ENCODE data around the gene TENM4. TPM values are rescaled to one million over a fixed set of nuclear protein-coding genes. Genes with fewer than 3 reads are reported as not detected.

The TENM4 gene
- polyA plus RNA-seq (ENCODE audit: insufficient read length in 10 of 10), result 10 to 100 TPM in 1 of 10 donors, 1 to 10 TPM in 9; 6.1 to 11.6 (median 8.4) TPM
- long read RNA-seq, donor 1, result 0 reads
- long read RNA-seq, donor 2, result 0 reads
- long read RNA-seq, donor 3, result 0 reads
- long read RNA-seq, donor 4, result 0 reads
- long read RNA-seq, donor 5, result 0 reads
- long read RNA-seq, donor 6, result 0 reads
- long read RNA-seq, donor 7, result 0 reads
- long read RNA-seq, donor 8, result 0 reads
- long read RNA-seq, donor 9, result 0 reads

GRCh38 chr11:79440571-79441460 is at the start of gene TENM4:
Gene TENM4, minus strand, starts transcription at chr11:79441030. Its CDS starts 371,086 bp downstream, at chr11:79069944.
- DNase-seq, result peak; percentile 78 to 93 (median 78)

- no peak for DNase-seq
These were observed 47.5 kb upstream of the TENM4 start for GRCh38 chr11:79488286-79488685.

GRCh38 chr11:79487412-79487811 is 46.6 kb upstream of the TENM4 start:
- DNase-seq, result no peak

GRCh38 chr11:79486242-79486984 is 45.6 kb upstream of the TENM4 start:
- no peak for DNase-seq

GRCh38 chr11:79485694-79486093 is 44.9 kb upstream of the TENM4 start:
- DNase-seq, result no peak

GRCh38 chr11:79484872-79485271 is 44.0 kb upstream of the TENM4 start:
- DNase-seq, result no peak

- DNase-seq, result no peak
These were observed 42.0 kb upstream of the TENM4 start for GRCh38 chr11:79482800-79483199.

GRCh38 chr11:79481795-79482194 is 41.0 kb upstream of the TENM4 start:
- no peak for DNase-seq

- no peak for DNase-seq
These were observed 40.0 kb upstream of the TENM4 start for GRCh38 chr11:79480864-79481263.

- DNase-seq, result no peak
These were observed 32.1 kb upstream of the TENM4 start for GRCh38 chr11:79472819-79473529.

- DNase-seq, result no peak
These were observed 30.4 kb upstream of the TENM4 start for GRCh38 chr11:79471071-79471844.

GRCh38 chr11:79470161-79470560 is 29.3 kb upstream of the TENM4 start:
- no peak for DNase-seq

- no peak for DNase-seq
These were observed 26.9 kb upstream of the TENM4 start for GRCh38 chr11:79467761-79468160.

GRCh38 chr11:79466411-79466810 is 25.6 kb upstream of the TENM4 start:
- DNase-seq, result peak in 1 of 3 donors; percentile 43

GRCh38 chr11:79465160-79465559 is 24.3 kb upstream of the TENM4 start:
- DNase-seq, result no peak

- DNase-seq, result no peak
These were observed 21.1 kb upstream of the TENM4 start for GRCh38 chr11:79461666-79462645.

- DNase-seq, result peak; percentile 12 to 35 (median 22)
These were observed 20.3 kb upstream of the TENM4 start for GRCh38 chr11:79461144-79461543.

- DNase-seq, result no peak
These were observed 17.9 kb upstream of the TENM4 start for GRCh38 chr11:79458709-79459108.

- peak in 1 of 3 donors; percentile 11 for DNase-seq
These were observed 15.7 kb upstream of the TENM4 start for GRCh38 chr11:79456501-79456900.

GRCh38 chr11:79453617-79454016 is 12.8 kb upstream of the TENM4 start:
- DNase-seq, result no peak
